Colonic mucosa (tissue), 4 donors: ENCODE data around the gene KIF6. TPM values are rescaled to one million over a fixed set of nuclear protein-coding genes. Genes with fewer than 3 reads are reported as not detected.

ENCODE experiments used
- DNase-seq: peaks from one replicate; pipeline ENCODE4 v3.0.0-alpha.2; 2020
- H3K27ac ChIP-seq: fragments of 200-600 bp; one replicate; pipeline ENCODE4 v1.8.0; 2021
- H3K27me3 ChIP-seq: fragments of 200-600 bp; one replicate; pipeline ENCODE4 v1.8.0; 2021
- H3K36me3 ChIP-seq: fragments of 200-600 bp; one replicate; pipeline ENCODE4 v1.8.0; 2021
- H3K4me1 ChIP-seq: fragments of 200-600 bp; one replicate; pipeline ENCODE4 v1.8.0; 2021; ENCODE audit warnings: mild to moderate bottlenecking
- H3K4me3 ChIP-seq: fragments of 200-600 bp; one replicate; pipeline ENCODE4 v1.8.0; 2021
- H3K9ac ChIP-seq, 2 donors: one replicate each; pipeline ENCODE4 v1.7.0; 2013; ENCODE audit warnings: control low read depth in 2 of 2, low read depth in 2 of 2, low read length in 2 of 2
- H3K9me3 ChIP-seq: fragments of 200-600 bp; one replicate; pipeline ENCODE4 v1.8.0; 2021
- CTCF ChIP-seq: fragments of 200-600 bp; IDR thresholded peaks from one replicate; pipeline ENCODE4 v1.8.0; 2022; ENCODE audit warnings: antibody characterized with exemption, mild to moderate bottlenecking
- intact Hi-C: fragments of 100-400 bp; cut with DNase I; formaldehyde crosslinking; loops from one replicate; pipeline ENCODE4 v1.14.1; 2022
- total RNA-seq, 2 donors: library from RNA; stranded (reverse); fragmentation: NEBNext Ultra II Directional in 1 of 2; extraction: Animal tissue kit (Norgen Biotek cat#: 25700) in 1 of 2; gene quantifications; one replicate each; pipeline ENCODE4 v1.2.1, GENCODE V29; 2021
- donor health status: healthy.
- donor health status: DM: no; HTN: no; CAD: no.
- donor health status: DM: no; HTN: no; CAD: no.

KIF6 gene
- total RNA-seq, 2 donors from 2014 or later, result 0.08 to 0.17 TPM

- Histone ChIP-seq H3K4me3 (no peak overlapping the region), H3K36me3 (no peaks in the 10 kb centered on the region), H3K9ac (no peak overlapping the region), H3K4me1 (no peaks in the 10 kb centered on the region), H3K9me3 (no peaks in the 10 kb centered on the region), H3K27me3 (no peaks in the 10 kb centered on the region), H3K27ac (no peak overlapping the region)
- no peak for DNase-seq
- intact Hi-C loops, result no loop called here
- TF ChIP-seq CTCF, result no peak
Measured at GRCh38 chr6:39409889-39410288, 315.3 kb downstream of the KIF6 start.

- H3K4me1 ChIP-seq, result no peaks in the 10 kb centered on the region
- H3K4me3 ChIP-seq, result no peak overlapping the region
- no peaks in the 10 kb centered on the region for H3K9me3 ChIP-seq
- no peak for DNase-seq
- H3K9ac ChIP-seq, result no peak overlapping the region
- no peak for TF ChIP-seq CTCF
- no peaks in the 10 kb centered on the region for H3K27me3 ChIP-seq
- H3K36me3 ChIP-seq, result no peaks in the 10 kb centered on the region
- no peak overlapping the region for H3K27ac ChIP-seq
- intact Hi-C loops, result no loop called here
Measured at GRCh38 chr6:39407446-39407993, 317.7 kb downstream of the KIF6 start.

- no peak for TF ChIP-seq CTCF
- H3K4me3 ChIP-seq, result no peak overlapping the region
- no peaks in the 10 kb centered on the region for H3K9me3 ChIP-seq
- no peaks in the 10 kb centered on the region for H3K27me3 ChIP-seq
- no peak overlapping the region for H3K9ac ChIP-seq
- H3K4me1 ChIP-seq, result no peaks in the 10 kb centered on the region
- intact Hi-C loops, result no loop called here
- no peak overlapping the region for H3K27ac ChIP-seq
- no peaks in the 10 kb centered on the region for H3K36me3 ChIP-seq
- no peak for DNase-seq
Measured at GRCh38 chr6:39404312-39404711, 320.9 kb downstream of the KIF6 start.

GRCh38 chr6:39403304-39403703, 321.9 kb downstream of the KIF6 start:
- Histone ChIP-seq H3K9ac (no peak overlapping the region), H3K27me3 (no peaks in the 10 kb centered on the region), H3K36me3 (no peaks in the 10 kb centered on the region), H3K4me3 (no peak overlapping the region), H3K9me3 (no peaks in the 10 kb centered on the region), H3K4me1 (no peaks in the 10 kb centered on the region), H3K27ac (no peak overlapping the region)
- intact Hi-C loops, result no loop called here
- no peak for DNase-seq
- no peak for TF ChIP-seq CTCF

- TF ChIP-seq CTCF, result no peak
- no peaks in the 10 kb centered on the region for H3K27me3 ChIP-seq
- H3K36me3 ChIP-seq, result no peaks in the 10 kb centered on the region
- no peak overlapping the region for H3K9ac ChIP-seq
- DNase-seq, result no peak
- no peak overlapping the region for H3K27ac ChIP-seq
- intact Hi-C loops, result no loop called here
- no peaks in the 10 kb centered on the region for H3K9me3 ChIP-seq
- H3K4me3 ChIP-seq, result no peak overlapping the region
- no peaks in the 10 kb centered on the region for H3K4me1 ChIP-seq
Measured at GRCh38 chr6:39402239-39402751, 322.9 kb downstream of the KIF6 start.
